ENCODE measurements around the gene LRRC9.

LRRC9 gene

DNA sequence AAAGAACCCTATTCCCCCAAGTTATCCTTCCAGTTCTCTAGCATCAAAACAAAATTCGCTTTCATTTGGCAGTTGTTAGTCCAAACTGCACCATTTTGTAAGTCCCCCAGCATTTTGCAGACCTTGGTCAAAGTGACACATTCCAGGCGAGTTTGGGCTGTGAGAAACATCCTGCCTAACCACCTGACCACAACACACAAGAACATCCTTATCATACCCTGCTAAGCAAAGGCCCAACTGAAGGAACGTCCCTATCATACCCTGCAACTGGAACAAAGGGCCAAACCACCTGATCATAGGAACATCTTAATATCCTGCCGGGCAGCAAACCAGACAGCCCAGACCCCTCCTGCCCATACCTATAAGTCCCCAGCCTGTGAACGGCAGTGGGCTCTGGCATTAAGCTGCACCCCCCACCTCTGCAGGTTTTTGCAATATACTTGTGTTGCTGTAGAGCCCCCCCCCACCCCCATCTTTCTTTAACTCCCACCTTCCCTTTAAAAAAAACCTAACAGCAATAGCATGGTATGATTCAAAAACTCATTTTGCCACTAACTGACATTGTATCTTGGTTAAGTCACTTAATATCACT is 174.5 kb downstream of the LRRC9 start:
- peaks cover 43% of the 10 kb centered on the region for H4K20me1 ChIP-seq (ENCODE audit: insufficient read depth, low read length, poor library complexity, severe bottlenecking)
- H3F3A ChIP-seq (ENCODE audit: low read depth): peaks cover 4% of the 10 kb centered on the region; the same call in 1 of the 2 replicates
- peaks cover 70% of the 10 kb centered on the region for H3K4me1 ChIP-seq (ENCODE audit: insufficient read depth, low read length, poor library complexity, severe bottlenecking)
- H3K4me2 ChIP-seq (ENCODE audit: low read depth, low read length, poor library complexity, severe bottlenecking): peak overlapping the region; percentile 98
- H3K4me3 ChIP-seq (ENCODE audit: low read length, poor library complexity, severe bottlenecking): peak overlapping the region; percentile 88
- H3K27me3 ChIP-seq (ENCODE audit: insufficient read depth, low read length, poor library complexity, severe bottlenecking): no peaks in the 10 kb centered on the region
- H3K36me3 ChIP-seq (ENCODE audit: insufficient read depth, low read length): peaks cover 8% of the 10 kb centered on the region; the same call in 1 of the 2 replicates
- no peaks in the 10 kb centered on the region for H3K9me3 ChIP-seq (ENCODE audit: insufficient read depth, low read depth, low read length)
- H3K9me2 ChIP-seq (replicated peaks; ENCODE audit: low read depth, low read length): no peaks in the 10 kb centered on the region
- peak overlapping the region; percentile 91 for H3K9ac ChIP-seq (ENCODE audit: low read depth, low read length, poor library complexity, severe bottlenecking)
- H3K79me2 ChIP-seq (ENCODE audit: insufficient read depth, low read length): peaks cover 72% of the 10 kb centered on the region
- TF ChIP-seq, protein P1, sequence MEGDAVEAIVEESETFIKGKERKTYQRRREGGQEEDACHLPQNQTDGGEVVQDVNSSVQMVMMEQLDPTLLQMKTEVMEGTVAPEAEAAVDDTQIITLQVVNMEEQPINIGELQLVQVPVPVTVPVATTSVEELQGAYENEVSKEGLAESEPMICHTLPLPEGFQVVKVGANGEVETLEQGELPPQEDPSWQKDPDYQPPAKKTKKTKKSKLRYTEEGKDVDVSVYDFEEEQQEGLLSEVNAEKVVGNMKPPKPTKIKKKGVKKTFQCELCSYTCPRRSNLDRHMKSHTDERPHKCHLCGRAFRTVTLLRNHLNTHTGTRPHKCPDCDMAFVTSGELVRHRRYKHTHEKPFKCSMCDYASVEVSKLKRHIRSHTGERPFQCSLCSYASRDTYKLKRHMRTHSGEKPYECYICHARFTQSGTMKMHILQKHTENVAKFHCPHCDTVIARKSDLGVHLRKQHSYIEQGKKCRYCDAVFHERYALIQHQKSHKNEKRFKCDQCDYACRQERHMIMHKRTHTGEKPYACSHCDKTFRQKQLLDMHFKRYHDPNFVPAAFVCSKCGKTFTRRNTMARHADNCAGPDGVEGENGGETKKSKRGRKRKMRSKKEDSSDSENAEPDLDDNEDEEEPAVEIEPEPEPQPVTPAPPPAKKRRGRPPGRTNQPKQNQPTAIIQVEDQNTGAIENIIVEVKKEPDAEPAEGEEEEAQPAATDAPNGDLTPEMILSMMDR (conservative IDR thresholded peaks at IDR 0.05; ENCODE audit: low read length): no peak
- no peak for TF ChIP-seq EZH2phosphoT487 (IDR thresholded peaks at IDR 0.05; ENCODE audit: borderline replicate concordance)
- H2AFZ ChIP-seq (ENCODE audit: low read length): no peak overlapping the region

DNA sequence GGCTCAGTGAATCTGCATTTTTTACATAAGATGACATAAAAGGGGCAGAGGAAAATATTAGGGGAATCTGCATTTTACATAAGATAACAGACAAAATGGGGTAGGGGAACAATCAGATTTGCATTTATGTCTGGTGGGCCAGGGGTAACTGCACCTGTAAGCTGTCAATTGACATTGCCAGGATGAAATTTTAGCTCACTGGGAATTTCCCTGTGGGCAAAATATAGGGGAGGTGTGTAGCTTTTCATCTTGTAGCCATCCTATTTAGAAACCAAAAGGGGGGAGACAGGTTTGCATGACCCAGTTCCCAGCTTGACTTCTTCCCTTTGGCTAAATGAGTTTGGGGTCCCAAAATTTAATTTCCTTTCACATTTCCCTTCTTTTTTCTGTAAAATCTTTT is 175.3 kb downstream of the LRRC9 start:
- H2AFZ ChIP-seq (ENCODE audit: low read length): no peak overlapping the region
- peaks cover 81% of the 10 kb centered on the region for H3K79me2 ChIP-seq (ENCODE audit: insufficient read depth, low read length)
- H3F3A ChIP-seq (ENCODE audit: low read depth): peaks cover 4% of the 10 kb centered on the region; the same call in 1 of the 2 replicates
- no peaks in the 10 kb centered on the region for H3K9me2 ChIP-seq (replicated peaks; ENCODE audit: low read depth, low read length)
- no peak for TF ChIP-seq EZH2phosphoT487 (IDR thresholded peaks at IDR 0.05; ENCODE audit: borderline replicate concordance)
- H4K20me1 ChIP-seq (ENCODE audit: insufficient read depth, low read length, poor library complexity, severe bottlenecking): peaks cover 48% of the 10 kb centered on the region
- H3K4me3 ChIP-seq (ENCODE audit: low read length, poor library complexity, severe bottlenecking): peak overlapping the region; percentile 88
- H3K27me3 ChIP-seq (ENCODE audit: insufficient read depth, low read length, poor library complexity, severe bottlenecking): no peaks in the 10 kb centered on the region
- peaks cover 8% of the 10 kb centered on the region; the same call in 1 of the 2 replicates for H3K36me3 ChIP-seq (ENCODE audit: insufficient read depth, low read length)
- peak overlapping the region; percentile 91 for H3K9ac ChIP-seq (ENCODE audit: low read depth, low read length, poor library complexity, severe bottlenecking)
- peak overlapping the region; percentile 98 for H3K4me2 ChIP-seq (ENCODE audit: low read depth, low read length, poor library complexity, severe bottlenecking)
- no peaks in the 10 kb centered on the region for H3K9me3 ChIP-seq (ENCODE audit: insufficient read depth, low read depth, low read length)
- H3K4me1 ChIP-seq (ENCODE audit: insufficient read depth, low read length, poor library complexity, severe bottlenecking): peaks cover 71% of the 10 kb centered on the region

DNA sequence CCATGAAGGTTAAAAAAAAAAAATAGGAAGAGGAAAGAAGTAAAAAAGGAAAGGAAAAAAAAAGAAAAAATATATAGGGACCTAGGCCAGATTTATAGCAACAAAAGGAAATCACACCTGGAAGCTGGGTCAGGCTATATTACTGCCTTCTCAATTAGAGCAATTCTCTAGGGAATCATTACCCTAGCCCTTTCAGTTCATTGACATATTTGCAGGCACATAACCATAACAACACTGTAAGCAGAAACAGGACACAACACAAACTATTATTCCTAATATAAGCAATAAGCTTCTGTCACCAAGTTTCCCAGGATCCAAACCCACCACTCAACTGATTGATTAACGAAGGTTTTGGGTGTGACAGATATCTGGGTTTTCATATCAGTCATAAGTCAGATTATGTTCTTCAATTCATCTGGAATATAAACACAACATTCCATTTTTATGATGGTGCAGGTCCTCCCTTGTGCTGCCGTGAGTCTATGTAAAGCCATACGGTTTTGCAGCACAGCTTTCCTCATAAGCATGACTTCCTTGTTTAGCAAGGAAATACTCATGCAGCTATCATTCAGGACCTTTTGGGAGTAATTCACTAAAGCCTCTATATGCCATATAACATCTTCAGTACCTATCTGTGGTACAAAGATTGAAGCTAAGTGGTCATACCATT is 176.0 kb downstream of the LRRC9 start:
- Histone ChIP-seq H3K36me3 (ENCODE audit: insufficient read depth, low read length) (peaks cover 8% of the 10 kb centered on the region; the same call in 1 of the 2 replicates), H3K4me2 (ENCODE audit: low read depth, low read length, poor library complexity, severe bottlenecking) (peak overlapping the region; percentile 98)

More for the DNA sequence above, 176.0 kb downstream of the LRRC9 start:
- Histone ChIP-seq H3K9ac (ENCODE audit: low read depth, low read length, poor library complexity, severe bottlenecking) (peak overlapping the region; percentile 91), H4K20me1 (ENCODE audit: insufficient read depth, low read length, poor library complexity, severe bottlenecking) (peaks cover 52% of the 10 kb centered on the region), H3F3A (ENCODE audit: low read depth) (peaks cover 4% of the 10 kb centered on the region; the same call in 1 of the 2 replicates), H2AFZ (ENCODE audit: low read length) (no peak overlapping the region), H3K9me3 (ENCODE audit: insufficient read depth, low read depth, low read length) (no peaks in the 10 kb centered on the region), H3K27me3 (ENCODE audit: insufficient read depth, low read length, poor library complexity, severe bottlenecking) (no peaks in the 10 kb centered on the region), H3K79me2 (ENCODE audit: insufficient read depth, low read length) (peaks cover 88% of the 10 kb centered on the region), H3K4me1 (ENCODE audit: insufficient read depth, low read length, poor library complexity, severe bottlenecking) (peaks cover 69% of the 10 kb centered on the region), H3K9me2 (replicated peaks; ENCODE audit: low read depth, low read length) (no peaks in the 10 kb centered on the region), H3K4me3 (ENCODE audit: low read length, poor library complexity, severe bottlenecking) (peak overlapping the region; percentile 88)
- TF ChIP-seq, protein P1 (conservative IDR thresholded peaks at IDR 0.05; ENCODE audit: low read length): no peak
- no peak for TF ChIP-seq EZH2phosphoT487 (IDR thresholded peaks at IDR 0.05; ENCODE audit: borderline replicate concordance)
